ENCODE data around the gene DIAPH2.

DNA sequence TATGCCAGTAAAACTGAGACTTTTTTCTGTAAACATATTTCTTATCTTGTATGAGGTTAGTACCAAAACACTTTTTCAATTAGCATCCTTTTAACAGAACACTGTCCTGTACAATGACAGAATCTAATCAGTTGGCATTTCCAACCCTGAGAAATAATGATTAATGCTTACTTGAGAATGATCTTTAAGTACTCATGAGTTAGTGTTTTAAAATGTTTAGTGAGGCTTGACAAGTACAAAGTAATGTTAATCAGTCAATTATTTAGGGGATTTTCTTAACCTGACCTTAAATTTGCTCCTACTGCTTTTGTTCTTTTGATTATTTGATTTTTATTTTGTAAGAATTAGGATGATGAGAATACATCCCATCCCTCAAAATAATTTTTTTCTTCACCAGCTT, 695.6 kb downstream of the DIAPH2 start:
- TF ChIP-seq KDM5A (IDR thresholded peaks at IDR 0.05; ENCODE audit: borderline replicate concordance, low read length) (no peak), POLR2A (IDR thresholded peaks at IDR 0.05; ENCODE audit: insufficient read depth in 1 of 2, low read depth in 2 of 2, low read length in 2 of 2) (no peak), FOXP4 (CRISPR knock-in tag; IDR thresholded peaks at IDR 0.05) (no peak), MAFG (CRISPR knock-in tag; IDR thresholded peaks at IDR 0.05) (no peak), ZNF121 (CRISPR knock-in tag; IDR thresholded peaks at IDR 0.05) (no peak), CBX5 (CRISPR knock-in tag; IDR thresholded peaks at IDR 0.05; ENCODE audit: borderline replicate concordance) (no peak), PRMT3 (CRISPR knock-in tag; IDR thresholded peaks at IDR 0.05; ENCODE audit: borderline replicate concordance, low read depth) (no peak), ZIK1 (CRISPR knock-in tag; IDR thresholded peaks at IDR 0.05; ENCODE audit: borderline replicate concordance, low read depth) (no peak), SP140L (CRISPR knock-in tag; IDR thresholded peaks at IDR 0.05; ENCODE audit: borderline replicate concordance) (no peak), ZNF557 (CRISPR knock-in tag; IDR thresholded peaks at IDR 0.05) (no peak)
- TF ChIP-seq, protein P1, sequence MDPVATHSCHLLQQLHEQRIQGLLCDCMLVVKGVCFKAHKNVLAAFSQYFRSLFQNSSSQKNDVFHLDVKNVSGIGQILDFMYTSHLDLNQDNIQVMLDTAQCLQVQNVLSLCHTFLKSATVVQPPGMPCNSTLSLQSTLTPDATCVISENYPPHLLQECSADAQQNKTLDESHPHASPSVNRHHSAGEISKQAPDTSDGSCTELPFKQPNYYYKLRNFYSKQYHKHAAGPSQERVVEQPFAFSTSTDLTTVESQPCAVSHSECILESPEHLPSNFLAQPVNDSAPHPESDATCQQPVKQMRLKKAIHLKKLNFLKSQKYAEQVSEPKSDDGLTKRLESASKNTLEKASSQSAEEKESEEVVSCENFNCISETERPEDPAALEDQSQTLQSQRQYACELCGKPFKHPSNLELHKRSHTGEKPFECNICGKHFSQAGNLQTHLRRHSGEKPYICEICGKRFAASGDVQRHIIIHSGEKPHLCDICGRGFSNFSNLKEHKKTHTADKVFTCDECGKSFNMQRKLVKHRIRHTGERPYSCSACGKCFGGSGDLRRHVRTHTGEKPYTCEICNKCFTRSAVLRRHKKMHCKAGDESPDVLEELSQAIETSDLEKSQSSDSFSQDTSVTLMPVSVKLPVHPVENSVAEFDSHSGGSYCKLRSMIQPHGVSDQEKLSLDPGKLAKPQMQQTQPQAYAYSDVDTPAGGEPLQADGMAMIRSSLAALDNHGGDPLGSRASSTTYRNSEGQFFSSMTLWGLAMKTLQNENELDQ (CRISPR knock-in tag; IDR thresholded peaks at IDR 0.05; ENCODE audit: borderline replicate concordance), result no peak

Data from HepG2 (cell line).